HepG2 (cell line): ENCODE data around the gene ELAC2. TPM values are rescaled to one million over a fixed set of nuclear protein-coding genes. Genes with fewer than 3 reads are reported as not detected.

Experiments used
- DRAP1 ChIP-seq: IDR thresholded peaks from 2 replicates; pipeline ENCODE4 v1.6.1; 2016; ENCODE audit warnings: missing genetic modification reagents, missing compliant biosample characterization
- HDAC1 ChIP-seq: sonication (generic); formaldehyde crosslinking; IDR thresholded peaks from 2 replicates; pipeline ENCODE4 v1.5.1; 2020; ENCODE audit warnings: mild to moderate bottlenecking, missing genetic modification reagents
- HMGA1 ChIP-seq: sonication (generic); formaldehyde crosslinking; conservative IDR thresholded peaks from 2 replicates; pipeline ENCODE4 v1.4.0; 2020; ENCODE audit warnings: missing genetic modification reagents
- HNRNPL ChIP-seq: fragments of 200-400 bp; formaldehyde crosslinking; IDR thresholded peaks from 2 replicates; pipeline ENCODE4 v1.6.1; 2017; ENCODE audit warnings: mild to moderate bottlenecking, low read depth, low read length
- KAT8 ChIP-seq: IDR thresholded peaks from 2 replicates; pipeline ENCODE4 v1.6.1; 2016; ENCODE audit warnings: missing genetic modification reagents, missing compliant biosample characterization
- KDM2A ChIP-seq: sonication (generic); formaldehyde crosslinking; IDR thresholded peaks from 2 replicates; pipeline ENCODE4 v1.4.0; 2020; ENCODE audit warnings: low read depth, missing genetic modification reagents, borderline replicate concordance
- NONO ChIP-seq, 2 experiments: fragments of 450-650 bp in 1 of 2; sonication (generic) in 1 of 2; formaldehyde crosslinking in 1 of 2; IDR thresholded peaks in 1 of 2; conservative IDR thresholded peaks in 1 of 2; 2 replicates each; pipeline versions ENCODE4 v1.6.1 to v1.8.0; 2017 to 2022; ENCODE audit warnings: mild to moderate bottlenecking in 1 of 2, missing genetic modification reagents in 1 of 2, moderate library complexity in 1 of 2
- PPARG ChIP-seq: conservative IDR thresholded peaks from 2 replicates; pipeline ENCODE4 v1.6.1; 2016; ENCODE audit warnings: missing biosample characterization, missing genetic modification reagents
- SALL1 ChIP-seq: sonication (generic); formaldehyde crosslinking; IDR thresholded peaks from 2 replicates; pipeline ENCODE4 v1.8.0; 2022; ENCODE audit warnings: mild to moderate bottlenecking, missing genetic modification reagents
- SP5 ChIP-seq: IDR thresholded peaks from 2 replicates; pipeline ENCODE4 v1.6.1; 2016; ENCODE audit warnings: low read depth, borderline replicate concordance
- UBTF ChIP-seq: sonication (generic); formaldehyde crosslinking; IDR thresholded peaks from 2 replicates; pipeline ENCODE4 v1.4.0; 2020; ENCODE audit warnings: mild to moderate bottlenecking, missing genetic modification reagents
- XRCC5 ChIP-seq: fragments of 200-400 bp; formaldehyde crosslinking; optimal IDR thresholded peaks from 2 replicates; pipeline ENCODE3; 2017; ENCODE audit warnings: mild to moderate bottlenecking, low read length
- ZNF10 ChIP-seq: sonication (generic); formaldehyde crosslinking; IDR thresholded peaks from 2 replicates; pipeline ENCODE4 v1.4.0; 2020; ENCODE audit warnings: mild to moderate bottlenecking, low read depth, missing genetic modification reagents, borderline replicate concordance
- ZNF564 ChIP-seq: sonication (generic); formaldehyde crosslinking; IDR thresholded peaks from 2 replicates; pipeline ENCODE4 v1.8.1; 2023; ENCODE audit warnings: mild to moderate bottlenecking, missing genetic modification reagents
- ZNF646 ChIP-seq: sonication (generic); formaldehyde crosslinking; IDR thresholded peaks from 2 replicates; pipeline ENCODE4 v1.9.0; 2021; ENCODE audit warnings: mild to moderate bottlenecking, missing genetic modification reagents
- polyA plus RNA-seq, 8 experiments: library from polyadenylated mRNA; depleted of rRNA in 3 of 8; stranded (reverse) in 7 of 8; unstranded in 1 of 8; fragments of >200 nt; fragmentation: Illumina TruSeq in 4 of 8; extraction: Trizol in 4 of 8; gene quantifications; 2 replicates each; pipeline versions ENCODE4 v1.2.1 to v1.2.3, GENCODE V29; 2011 to 2016; ENCODE audit warnings: low read depth in 4 of 8, missing spikeins in 1 of 8, mixed read lengths in 1 of 8; ENCODE audit not compliant: insufficient read depth in 1 of 8
- total RNA-seq, 5 experiments: library from RNA; depleted of rRNA; stranded (reverse); fragments of >200 nt; fragmentation: Illumina TruSeq; extraction: Trizol; gene quantifications; 2 replicates each; pipeline ENCODE4 v1.2.3, GENCODE V29; 2016; ENCODE audit warnings: low read depth in 1 of 5

The ELAC2 gene
- total and polyA plus RNA-seq, 2 of the 13 experiments (the other 11 are each of a cell fraction or from before 2014, with no cell fraction given), result 35.6 to 50.4 TPM

GRCh38 chr17:13024526-13025257 lies 6.9 kb upstream of the ELAC2 start (continued):
- peak; percentile 87 for TF ChIP-seq ZNF646 (CRISPR knock-in tag)
- TF ChIP-seq UBTF, result no peak
- 0 out of 2 replicates have a peak, but pooled peaks have one; percentile 19 for TF ChIP-seq KDM2A (CRISPR knock-in tag)
- TF ChIP-seq DRAP1 (CRISPR knock-in tag), result no peak
- TF ChIP-seq KAT8 (CRISPR knock-in tag), result 0 out of 2 replicates have a peak, but pooled peaks have one; percentile 25
- TF ChIP-seq HNRNPL, result no peak
- TF ChIP-seq HMGA1 (CRISPR knock-in tag), result no peak
- 0 out of 2 replicates have a peak, but pooled peaks have one; percentile 30 for TF ChIP-seq HDAC1
- TF ChIP-seq PPARG, result 0 out of 2 replicates have a peak, but pooled peaks have one; percentile 11
- TF ChIP-seq NONO (IDR thresholded peaks at IDR 0.05), result 0 out of 2 replicates have a peak, but pooled peaks have one; percentile 42
- TF ChIP-seq NONO (CRISPR knock-in tag; conservative IDR thresholded peaks at IDR 0.05), result no peak
- TF ChIP-seq ZNF564 (CRISPR knock-in tag), result no peak
- no peak for TF ChIP-seq ZNF10 (CRISPR knock-in tag)
- TF ChIP-seq SALL1 (CRISPR knock-in tag), result 0 out of 2 replicates have a peak, but pooled peaks have one; percentile 15
- TF ChIP-seq XRCC5, result peak; percentile 91
- TF ChIP-seq SP5, result 0 out of 2 replicates have a peak, but pooled peaks have one; percentile 48
- TF ChIP-seq, all 625 proteins: peak for 15
